Esophagus squamous epithelium (tissue), 4 donors: Measurements from ENCODE around the gene ZNF738.

Experiments used
- POLR2A ChIP-seq, 4 donors: fragments of 450-650 bp; IDR thresholded peaks; one replicate each; pipeline ENCODE4 v1.6.1; 2017; ENCODE audit warnings: antibody characterized with exemption in 4 of 4, mild to moderate bottlenecking in 4 of 4, moderate library complexity in 3 of 4
- TF ChIP-seq, protein P1 (sequence below), 6 experiments: fragments of 450-650 bp in 4 of 6; fragments of 200-600 bp in 2 of 6; sonication (generic) in 2 of 6; IDR thresholded peaks; one replicate each; pipeline ENCODE4 v1.5.1; 2016 to 2019; ENCODE audit warnings: antibody characterized with exemption in 6 of 6, mild to moderate bottlenecking in 4 of 6, moderate library complexity in 4 of 6

DNA sequence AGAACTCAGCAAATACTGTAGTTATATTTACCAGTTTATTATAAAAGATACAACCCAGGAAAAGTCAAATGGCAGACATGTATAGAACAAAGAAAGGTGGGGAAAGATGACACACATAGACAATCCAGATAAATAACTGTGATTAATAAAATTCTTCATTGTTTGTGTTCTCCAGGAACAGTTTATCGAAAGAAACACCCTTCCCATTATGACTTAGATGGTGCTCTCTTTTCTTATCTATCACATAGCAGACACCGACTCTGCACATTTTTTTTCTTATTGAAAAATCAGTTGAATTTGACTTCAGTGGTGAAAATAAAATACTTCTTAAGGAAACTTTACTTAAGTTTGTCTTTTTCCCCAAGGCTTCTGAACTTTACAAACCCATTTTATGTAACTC, 35.8 kb upstream of the ZNF738 start:
- TF ChIP-seq, protein P1, sequence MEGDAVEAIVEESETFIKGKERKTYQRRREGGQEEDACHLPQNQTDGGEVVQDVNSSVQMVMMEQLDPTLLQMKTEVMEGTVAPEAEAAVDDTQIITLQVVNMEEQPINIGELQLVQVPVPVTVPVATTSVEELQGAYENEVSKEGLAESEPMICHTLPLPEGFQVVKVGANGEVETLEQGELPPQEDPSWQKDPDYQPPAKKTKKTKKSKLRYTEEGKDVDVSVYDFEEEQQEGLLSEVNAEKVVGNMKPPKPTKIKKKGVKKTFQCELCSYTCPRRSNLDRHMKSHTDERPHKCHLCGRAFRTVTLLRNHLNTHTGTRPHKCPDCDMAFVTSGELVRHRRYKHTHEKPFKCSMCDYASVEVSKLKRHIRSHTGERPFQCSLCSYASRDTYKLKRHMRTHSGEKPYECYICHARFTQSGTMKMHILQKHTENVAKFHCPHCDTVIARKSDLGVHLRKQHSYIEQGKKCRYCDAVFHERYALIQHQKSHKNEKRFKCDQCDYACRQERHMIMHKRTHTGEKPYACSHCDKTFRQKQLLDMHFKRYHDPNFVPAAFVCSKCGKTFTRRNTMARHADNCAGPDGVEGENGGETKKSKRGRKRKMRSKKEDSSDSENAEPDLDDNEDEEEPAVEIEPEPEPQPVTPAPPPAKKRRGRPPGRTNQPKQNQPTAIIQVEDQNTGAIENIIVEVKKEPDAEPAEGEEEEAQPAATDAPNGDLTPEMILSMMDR (IDR thresholded peaks at IDR 0.05), result no peak
- no peak for TF ChIP-seq POLR2A (IDR thresholded peaks at IDR 0.05)
